ENCODE data around the gene BPTF. TPM values are rescaled to one million over a fixed set of nuclear protein-coding genes. Genes with fewer than 3 reads are reported as not detected.
"Not testable (repeated sequence)": the region's sequence is repeated elsewhere in the genome, so short reads cannot be mapped to it uniquely, and the experiment has no call there.

Gene BPTF
- polyA plus RNA-seq, 3 donors: 106 to 132 (median 110) TPM

- no peak for DNase-seq
Measured at GRCh38 chr17:67830440-67830839, 5.1 kb downstream of the BPTF start.

- DNase-seq: no peak
Measured at GRCh38 chr17:67831268-67831667, 6.0 kb downstream of the BPTF start.

- DNase-seq: no peak
Measured at GRCh38 chr17:67833134-67833533, 7.8 kb downstream of the BPTF start.

GRCh38 chr17:67833946-67834631 is 8.8 kb downstream of the BPTF start:
- no peak for DNase-seq

GRCh38 chr17:67834634-67835033 is 9.3 kb downstream of the BPTF start:
- no peak for DNase-seq

GRCh38 chr17:67836205-67836987 is 11.1 kb downstream of the BPTF start:
- DNase-seq: no peak

- DNase-seq: no peak
Measured at GRCh38 chr17:67837965-67838364, 12.7 kb downstream of the BPTF start.

- no peak for DNase-seq
Measured at GRCh38 chr17:67838538-67838937, 13.2 kb downstream of the BPTF start.

GRCh38 chr17:67841992-67842391 is 16.7 kb downstream of the BPTF start:
- DNase-seq: no peak

- DNase-seq: no peak
Measured at GRCh38 chr17:67842648-67843047, 17.3 kb downstream of the BPTF start.

- no peak for DNase-seq
Measured at GRCh38 chr17:67845374-67845773, 20.1 kb downstream of the BPTF start.

- DNase-seq: not testable (repeated sequence)
Measured at GRCh38 chr17:67848189-67848588, 22.9 kb downstream of the BPTF start.

GRCh38 chr17:67848846-67849245 is 23.5 kb downstream of the BPTF start:
- not testable (repeated sequence) for DNase-seq

GRCh38 chr17:67850991-67851631 is 25.8 kb downstream of the BPTF start:
- DNase-seq: no peak

- no peak for DNase-seq
Measured at GRCh38 chr17:67853703-67854102, 28.4 kb downstream of the BPTF start.

- DNase-seq: no peak
Measured at GRCh38 chr17:67854378-67854777, 29.1 kb downstream of the BPTF start.

- DNase-seq: no peak
Measured at GRCh38 chr17:67855504-67856324, 30.4 kb downstream of the BPTF start.

GRCh38 chr17:67856402-67856801 is 31.1 kb downstream of the BPTF start:
- not testable (repeated sequence) for DNase-seq

- DNase-seq: no peak
Measured at GRCh38 chr17:67862614-67863217, 37.4 kb downstream of the BPTF start.

- DNase-seq: no peak
Measured at GRCh38 chr17:67863624-67864247, 38.4 kb downstream of the BPTF start.

GRCh38 chr17:67865438-67865837 is 40.1 kb downstream of the BPTF start:
- DNase-seq: no peak

Data from renal pelvis (tissue), 4 donors.